SKM-1 (cell line): Measurements from ENCODE around the gene NLE1.
"Not testable (repeated sequence)": the region's sequence is repeated elsewhere in the genome, so short reads cannot be mapped to it uniquely, and the experiment has no call there.

Source experiments
- DNase-seq: peaks from one replicate; lab custom pipeline; 2025; ENCODE audit not compliant: unreplicated experiment; lab: John Stamatoyannopoulos, UW

The NLE1 gene

GRCh38 chr17:35141681-35142466, at the start of gene NLE1:
NLE1 (minus strand) TSS chr17:35142303; CDS start chr17:35142275, 28 bp downstream.
- DNase-seq: peak; percentile 53

DNA sequence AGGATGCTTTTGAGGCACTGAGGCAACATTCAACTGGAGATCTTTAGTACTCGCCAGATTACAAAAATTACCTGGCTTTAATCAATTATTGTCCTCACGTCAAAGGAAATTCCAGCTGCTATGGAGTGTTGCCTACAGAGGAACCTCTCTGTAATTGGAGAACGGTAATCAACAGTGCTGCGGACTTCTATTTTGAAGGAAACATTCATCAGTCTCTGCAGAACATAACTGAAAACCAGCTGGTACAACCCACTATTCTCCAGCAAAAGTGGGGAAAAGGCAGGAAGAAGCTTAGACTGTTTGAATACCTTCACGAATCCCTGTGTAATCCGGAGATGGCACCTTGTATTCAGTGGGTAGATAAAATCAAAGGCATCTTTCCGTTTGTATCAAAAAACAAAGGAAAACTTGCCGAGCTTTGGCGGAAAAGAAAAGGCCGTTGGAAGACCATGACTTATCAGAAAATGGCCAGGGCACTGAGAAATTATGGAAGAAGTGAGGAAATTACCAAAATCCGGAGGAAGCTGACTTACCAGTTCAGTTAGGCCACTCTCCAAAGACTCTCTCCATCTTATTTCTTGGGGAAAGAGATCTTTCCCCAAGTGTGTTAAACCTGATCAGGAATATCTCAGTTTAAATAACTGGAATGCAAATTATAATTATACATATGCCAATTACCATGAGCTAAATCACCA, 49.0 kb upstream of the NLE1 start:
- DNase-seq: no peak

DNA sequence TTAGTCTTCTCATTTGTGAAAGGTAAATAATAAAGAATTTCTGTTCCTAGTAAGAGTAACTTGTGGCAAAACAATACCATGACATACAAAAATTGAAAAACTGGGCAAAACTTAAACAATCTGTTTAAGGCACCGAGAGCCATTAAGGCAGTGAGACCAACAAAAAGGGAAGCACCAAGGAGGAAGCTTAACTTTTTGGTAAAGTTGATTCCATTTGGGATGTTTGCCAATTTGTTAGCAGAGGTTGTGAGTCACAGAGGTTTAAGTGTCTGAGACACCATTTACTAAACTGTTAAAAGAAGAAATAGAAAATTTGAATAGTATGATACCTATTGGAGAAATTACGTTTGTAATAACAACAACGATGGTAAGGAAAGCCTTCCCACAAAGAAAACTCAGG, 47.2 kb upstream of the NLE1 start:
- peak; percentile 87 for DNase-seq

DNA sequence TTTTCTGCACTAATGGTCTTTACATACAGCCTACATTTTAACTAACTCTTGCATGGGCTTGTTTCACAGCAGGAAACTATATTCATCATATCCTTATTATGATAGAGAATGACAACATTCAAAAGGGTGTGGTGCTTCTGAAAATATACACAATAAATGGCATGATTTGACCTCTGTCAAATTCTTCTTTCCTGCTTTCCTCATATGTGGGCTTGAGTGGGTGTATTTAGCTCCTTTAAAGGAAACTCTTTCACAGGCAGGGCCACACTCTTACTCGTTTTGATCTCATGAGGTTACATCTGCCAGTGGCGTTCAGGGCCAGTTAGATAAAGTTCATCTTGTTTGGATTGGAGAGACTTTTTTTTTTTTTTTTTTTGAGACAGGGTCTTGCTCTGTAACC, 46.0 kb upstream of the NLE1 start:
- DNase-seq: no peak

DNA sequence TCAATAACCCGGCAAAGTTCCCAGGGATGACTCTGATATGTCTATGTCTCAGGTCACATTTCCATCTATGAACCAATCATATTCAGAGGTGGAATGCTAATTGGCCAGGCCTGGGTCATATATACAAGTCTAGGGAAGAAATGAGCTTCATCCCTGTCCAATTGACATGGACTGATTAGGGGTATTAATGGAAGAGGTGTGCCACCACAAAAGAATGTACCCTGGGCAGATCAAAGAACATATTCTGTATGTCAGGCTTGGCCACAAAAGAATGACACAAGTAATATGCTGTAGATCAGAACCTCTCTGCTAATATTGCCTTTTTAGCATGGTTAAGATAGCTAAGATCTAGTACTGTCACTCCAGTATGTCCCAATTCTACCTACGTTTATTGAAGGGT, 45.4 kb upstream of the NLE1 start:
- no peak for DNase-seq

DNA sequence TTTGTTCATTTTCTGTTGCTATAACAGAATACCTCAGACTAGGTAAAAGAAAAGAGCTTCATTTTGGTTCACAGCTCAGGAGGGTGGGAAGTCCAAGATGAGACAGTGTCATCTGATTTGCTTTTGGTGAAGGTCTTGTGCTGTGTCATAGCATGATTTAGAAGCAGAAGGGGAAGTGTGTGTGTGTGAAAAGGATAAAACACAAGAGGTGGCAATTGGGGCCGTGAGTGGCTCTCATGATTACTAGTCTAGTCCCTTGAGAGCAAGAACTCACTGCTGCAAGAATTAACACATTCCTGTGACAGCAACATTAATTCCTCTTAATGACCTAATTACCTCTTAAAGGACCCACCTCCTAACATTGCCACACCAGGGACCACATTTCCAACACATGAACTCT, 43.7 kb upstream of the NLE1 start:
- DNase-seq: no peak

DNA sequence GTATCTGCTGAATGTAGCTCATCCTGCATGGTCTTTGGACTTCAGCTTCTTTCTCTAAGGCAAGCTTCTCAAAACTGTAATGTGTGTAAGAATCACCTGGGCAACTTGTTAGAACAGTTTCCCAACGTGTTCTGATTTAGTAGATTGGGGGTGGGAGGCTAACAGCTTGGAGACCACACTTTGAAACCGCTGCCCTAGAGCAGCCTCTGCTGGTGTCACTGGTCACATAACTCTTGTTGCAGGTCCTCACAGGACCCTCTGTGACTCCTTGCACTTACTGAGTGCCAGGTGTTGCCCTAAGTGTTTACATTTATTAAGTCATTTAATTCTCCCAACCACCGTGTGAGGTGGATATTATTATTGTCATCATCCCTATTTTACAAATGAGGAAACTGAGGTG, 42.2 kb upstream of the NLE1 start:
- no peak for DNase-seq

- no peak for DNase-seq
Observed at GRCh38 chr17:35183332-35183731, 41.2 kb upstream of the NLE1 start.

DNA sequence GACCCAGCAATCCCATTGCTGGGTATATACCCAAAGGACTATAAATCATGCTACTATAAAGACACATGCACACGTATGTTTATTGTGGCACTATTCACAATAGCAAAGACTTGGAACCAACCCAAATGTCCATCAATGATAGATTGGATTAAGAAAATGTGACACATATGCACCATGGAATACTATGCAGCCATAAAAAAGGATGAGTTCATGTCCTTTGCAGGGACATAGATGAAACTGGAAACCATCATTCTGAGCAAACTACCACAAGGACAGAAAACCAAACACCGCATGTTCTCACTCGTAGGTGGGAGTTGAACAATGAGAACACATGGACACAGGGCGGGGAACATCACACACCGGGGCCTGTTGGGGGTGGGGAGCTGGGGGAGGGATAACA, 37.3 kb upstream of the NLE1 start:
- not testable (repeated sequence) for DNase-seq

DNA sequence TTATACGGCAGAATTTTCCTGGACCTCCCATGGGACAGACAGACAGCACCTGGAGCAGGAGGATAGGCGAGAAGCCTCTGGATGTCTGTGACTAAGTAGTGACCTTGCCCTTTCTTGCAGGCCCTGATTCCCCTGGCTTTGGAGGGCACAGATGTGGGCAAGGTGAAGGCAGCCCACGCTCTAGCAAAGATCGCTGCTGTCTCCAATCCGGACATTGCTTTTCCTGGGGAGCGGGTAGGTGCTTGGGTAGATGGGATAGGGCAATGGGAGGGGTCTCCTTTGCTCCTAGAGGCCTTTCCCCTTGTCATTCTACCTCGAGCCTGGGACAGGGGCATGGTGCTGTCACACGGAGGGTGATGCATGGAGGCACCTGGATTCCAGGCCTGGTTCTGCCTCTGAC, 34.8 kb upstream of the NLE1 start:
- DNase-seq: no peak

- no peak for DNase-seq
Observed at GRCh38 chr17:35175638-35176415, 33.7 kb upstream of the NLE1 start.

- DNase-seq: no peak
Observed at GRCh38 chr17:35174835-35175334, 32.8 kb upstream of the NLE1 start.

DNA sequence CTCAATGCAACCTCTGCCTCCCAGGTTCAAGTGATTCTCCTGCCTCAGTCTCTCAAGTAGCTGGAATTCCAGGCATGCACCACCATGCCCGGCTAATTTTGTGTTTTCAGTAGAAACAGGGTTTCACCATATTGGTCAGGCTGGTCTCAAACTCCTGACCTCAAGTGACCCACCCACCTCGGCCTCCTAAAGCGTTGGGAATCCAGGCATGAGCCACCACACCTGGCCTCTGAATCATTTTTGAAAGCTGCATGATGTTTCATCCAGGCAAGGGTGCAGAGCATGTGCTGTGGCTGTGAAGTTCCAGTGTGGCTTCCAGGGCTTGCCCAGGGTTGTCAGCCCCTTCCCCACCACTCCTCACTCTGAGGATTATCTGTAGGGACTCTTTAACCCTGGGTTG, 30.2 kb upstream of the NLE1 start:
- not testable (repeated sequence) for DNase-seq

DNA sequence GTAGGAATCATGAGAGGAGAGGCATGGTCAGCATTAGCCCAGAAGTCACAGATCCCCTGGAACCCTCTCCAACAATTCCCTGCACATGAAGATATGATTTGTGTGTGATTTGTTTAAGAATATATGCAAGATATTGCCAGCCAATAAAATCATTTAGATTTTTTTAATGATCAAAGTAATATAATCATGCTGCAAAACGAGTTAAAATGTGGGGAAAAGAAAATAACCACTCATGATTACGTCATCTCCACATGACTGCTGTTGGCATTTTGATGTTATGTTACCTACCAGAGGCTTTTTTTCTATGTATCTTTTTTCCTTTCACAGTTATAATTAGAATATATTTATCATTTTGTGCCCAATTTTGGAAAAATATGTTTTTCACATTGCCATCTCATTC, 29.7 kb upstream of the NLE1 start:
- no peak for DNase-seq

DNA sequence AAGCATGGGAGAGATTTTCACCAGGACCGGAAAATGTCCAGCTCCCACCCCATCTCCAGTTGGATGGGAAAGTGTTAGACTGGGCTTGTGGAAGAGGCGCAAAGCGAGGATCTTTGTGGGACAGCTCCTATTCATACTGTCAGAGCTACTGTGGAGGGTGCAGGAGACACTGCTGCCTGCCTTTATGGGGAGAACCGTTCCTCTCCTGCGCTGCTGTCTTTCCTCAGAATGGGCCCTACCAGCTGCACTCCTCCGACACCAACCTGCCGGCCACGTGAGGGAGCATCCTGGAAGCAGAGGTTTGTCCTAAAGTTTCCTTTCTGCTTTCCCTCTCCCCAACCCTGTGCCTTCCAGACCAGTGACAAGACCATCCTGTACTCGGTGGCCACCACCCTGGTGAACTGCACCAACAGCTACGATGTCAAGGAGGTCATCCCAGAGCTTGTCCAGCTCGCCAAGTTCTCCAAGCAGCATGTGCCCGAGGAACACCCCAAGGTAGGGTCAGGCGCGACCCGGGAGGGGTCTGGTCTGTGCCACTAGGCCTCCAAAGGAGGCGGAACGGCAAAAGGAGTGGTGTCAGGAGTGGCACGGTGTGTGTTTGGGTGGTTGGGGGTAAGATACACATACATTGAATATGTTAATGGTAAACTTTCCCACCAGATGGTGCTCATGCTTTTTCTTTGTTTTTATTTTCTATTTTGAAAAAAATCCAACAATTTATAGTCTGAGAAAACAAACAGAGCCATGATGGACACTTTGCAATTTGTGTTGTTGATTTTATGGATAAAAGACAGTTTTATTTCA, 29.1 kb upstream of the NLE1 start:
- DNase-seq: no peak

GRCh38 chr17:35169835-35170363, 27.8 kb upstream of the NLE1 start:
- DNase-seq: no peak

DNA sequence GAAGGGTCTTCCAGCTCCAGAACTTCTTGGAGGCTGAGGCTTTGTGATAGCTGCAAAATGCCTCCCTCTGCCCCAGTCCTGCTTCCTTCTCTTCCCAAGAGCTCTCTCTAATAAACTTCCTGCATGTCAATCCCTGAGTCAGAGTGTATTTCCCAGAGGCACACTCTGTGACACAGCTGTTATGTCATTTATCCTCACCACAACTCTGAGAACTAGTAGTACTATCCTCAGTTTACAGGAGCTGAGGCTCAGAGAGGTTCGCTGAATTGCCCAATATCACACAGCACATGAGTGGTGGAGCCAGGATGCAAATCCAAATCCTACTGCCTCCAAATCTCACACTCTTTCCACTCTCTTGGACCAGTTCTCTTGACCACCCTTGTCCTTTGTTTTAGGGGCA, 25.6 kb upstream of the NLE1 start:
- no peak for DNase-seq

DNA sequence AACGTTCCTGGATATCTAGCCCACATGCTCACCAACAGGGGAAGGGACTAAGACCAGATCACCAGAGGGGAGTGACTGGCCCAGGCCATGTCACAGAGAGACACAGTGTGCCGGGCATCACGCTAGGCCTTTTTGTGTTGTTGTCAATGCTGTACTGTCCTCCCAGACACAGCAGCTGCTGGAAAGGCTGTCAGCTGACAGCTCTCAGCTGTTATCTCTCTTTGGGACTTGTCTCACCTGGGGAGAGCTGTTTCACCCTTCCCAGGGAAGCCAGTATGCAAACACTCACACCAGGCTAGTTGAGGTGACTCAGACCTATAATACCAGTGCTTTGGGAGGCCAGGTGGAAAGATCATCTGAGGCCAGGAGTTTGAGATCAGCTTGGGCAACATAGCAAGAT, 24.9 kb upstream of the NLE1 start:
- no peak for DNase-seq

DNA sequence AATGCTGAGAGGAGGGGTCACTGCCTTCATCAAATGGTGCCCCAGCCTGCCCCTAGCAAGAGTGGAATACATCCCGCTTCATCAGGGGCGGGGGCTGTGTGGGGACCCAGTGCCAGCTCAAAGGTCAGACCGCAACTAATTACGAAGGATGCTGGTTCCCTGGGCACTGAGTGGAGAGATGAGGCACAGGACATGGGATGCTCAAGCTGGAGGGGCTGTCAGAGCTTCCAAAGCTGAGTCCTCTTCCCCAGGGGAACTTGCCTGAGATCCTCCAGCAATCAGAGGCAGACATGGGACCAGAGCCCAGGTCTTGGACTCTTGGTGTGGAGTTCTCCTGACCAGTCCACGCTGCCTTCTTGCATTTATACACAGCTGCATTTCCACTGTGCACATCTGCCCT, 24.4 kb upstream of the NLE1 start:
- no peak for DNase-seq

GRCh38 chr17:35164716-35165115, 22.6 kb upstream of the NLE1 start:
- DNase-seq: no peak

GRCh38 chr17:35163886-35164285, 21.8 kb upstream of the NLE1 start:
- no peak for DNase-seq
